ENCODE data around the gene CLEC18A.
"Not testable (repeated sequence)": the region's sequence is repeated elsewhere in the genome, so short reads cannot be mapped to it uniquely, and the experiment has no call there.

DNA sequence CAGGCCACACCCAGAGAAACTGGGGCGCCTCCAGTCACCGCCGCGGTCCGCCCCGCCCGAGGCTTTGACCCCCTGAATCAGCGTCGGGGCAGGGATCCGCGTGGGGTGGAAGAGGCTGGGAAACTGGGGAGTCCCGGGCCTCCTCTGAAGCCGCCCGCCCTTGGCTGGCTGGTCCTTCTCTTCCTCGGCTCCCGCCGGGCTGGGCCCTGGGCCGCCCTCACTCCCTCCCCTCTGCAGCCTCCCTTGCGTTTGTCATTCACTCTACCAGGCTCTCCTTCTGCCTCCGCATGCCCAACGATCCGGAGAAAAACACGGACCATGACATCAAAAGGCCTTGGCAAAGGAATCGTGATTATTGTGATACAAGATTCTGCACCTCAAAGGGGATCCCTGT lies 14.5 kb downstream of the CLEC18A start:
- not testable (repeated sequence) for TF ChIP-seq POLR2A (IDR thresholded peaks at IDR 0.05)
- TF ChIP-seq, protein P1, sequence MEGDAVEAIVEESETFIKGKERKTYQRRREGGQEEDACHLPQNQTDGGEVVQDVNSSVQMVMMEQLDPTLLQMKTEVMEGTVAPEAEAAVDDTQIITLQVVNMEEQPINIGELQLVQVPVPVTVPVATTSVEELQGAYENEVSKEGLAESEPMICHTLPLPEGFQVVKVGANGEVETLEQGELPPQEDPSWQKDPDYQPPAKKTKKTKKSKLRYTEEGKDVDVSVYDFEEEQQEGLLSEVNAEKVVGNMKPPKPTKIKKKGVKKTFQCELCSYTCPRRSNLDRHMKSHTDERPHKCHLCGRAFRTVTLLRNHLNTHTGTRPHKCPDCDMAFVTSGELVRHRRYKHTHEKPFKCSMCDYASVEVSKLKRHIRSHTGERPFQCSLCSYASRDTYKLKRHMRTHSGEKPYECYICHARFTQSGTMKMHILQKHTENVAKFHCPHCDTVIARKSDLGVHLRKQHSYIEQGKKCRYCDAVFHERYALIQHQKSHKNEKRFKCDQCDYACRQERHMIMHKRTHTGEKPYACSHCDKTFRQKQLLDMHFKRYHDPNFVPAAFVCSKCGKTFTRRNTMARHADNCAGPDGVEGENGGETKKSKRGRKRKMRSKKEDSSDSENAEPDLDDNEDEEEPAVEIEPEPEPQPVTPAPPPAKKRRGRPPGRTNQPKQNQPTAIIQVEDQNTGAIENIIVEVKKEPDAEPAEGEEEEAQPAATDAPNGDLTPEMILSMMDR (IDR thresholded peaks at IDR 0.05), result not testable (repeated sequence)
